G401 (cell line): Measurements from ENCODE around the gene PSORS1C1. TPM values are rescaled to one million over a fixed set of nuclear protein-coding genes. Genes with fewer than 3 reads are reported as not detected.
"Not testable (repeated sequence)": the region's sequence is repeated elsewhere in the genome, so short reads cannot be mapped to it uniquely, and the experiment has no call there.

Experiments used
- DNase-seq: peaks from one replicate; pipeline ENCODE4 v3.0.0-alpha.2; 2015; ENCODE audit warnings: low spot score
- in situ Hi-C: cut with HindIII; loops from 2 replicates; pipeline ENCODE4 v1.10.0; 2016; ENCODE audit warnings: low sequenced_read_pairs, mixed read lengths
- total RNA-seq: library from RNA; depleted of rRNA; stranded (reverse); fragments of >200 nt; shearing (Covaris generic); gene quantifications from 2 replicates; pipeline ENCODE4 v1.2.3, GENCODE V29; 2014

Gene PSORS1C1
- total RNA-seq, 1 experiment from 2014 or later = not detected

DNA sequence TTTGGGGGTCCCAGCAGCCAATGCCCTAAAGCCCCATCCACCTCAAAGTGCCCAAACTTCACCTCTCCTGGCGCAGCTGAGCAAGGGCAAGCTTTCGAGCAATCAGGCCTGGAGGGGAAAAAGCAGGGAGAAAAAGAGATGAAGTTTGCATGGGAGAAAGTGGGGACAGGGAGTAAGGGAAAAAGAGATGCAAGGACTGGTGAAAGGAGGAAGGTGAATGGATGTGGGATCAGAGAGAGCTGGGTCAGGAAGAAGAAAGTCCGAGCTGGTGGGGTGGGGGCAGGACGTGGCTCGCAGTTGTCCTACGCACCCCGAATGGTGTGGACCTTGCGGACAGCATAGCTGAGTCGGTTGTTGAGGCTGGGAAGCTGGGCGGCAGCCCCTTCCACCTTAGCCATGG, 30.8 kb downstream of the PSORS1C1 start:
- in situ Hi-C loops = no loop called here
- DNase-seq = no peak

DNA sequence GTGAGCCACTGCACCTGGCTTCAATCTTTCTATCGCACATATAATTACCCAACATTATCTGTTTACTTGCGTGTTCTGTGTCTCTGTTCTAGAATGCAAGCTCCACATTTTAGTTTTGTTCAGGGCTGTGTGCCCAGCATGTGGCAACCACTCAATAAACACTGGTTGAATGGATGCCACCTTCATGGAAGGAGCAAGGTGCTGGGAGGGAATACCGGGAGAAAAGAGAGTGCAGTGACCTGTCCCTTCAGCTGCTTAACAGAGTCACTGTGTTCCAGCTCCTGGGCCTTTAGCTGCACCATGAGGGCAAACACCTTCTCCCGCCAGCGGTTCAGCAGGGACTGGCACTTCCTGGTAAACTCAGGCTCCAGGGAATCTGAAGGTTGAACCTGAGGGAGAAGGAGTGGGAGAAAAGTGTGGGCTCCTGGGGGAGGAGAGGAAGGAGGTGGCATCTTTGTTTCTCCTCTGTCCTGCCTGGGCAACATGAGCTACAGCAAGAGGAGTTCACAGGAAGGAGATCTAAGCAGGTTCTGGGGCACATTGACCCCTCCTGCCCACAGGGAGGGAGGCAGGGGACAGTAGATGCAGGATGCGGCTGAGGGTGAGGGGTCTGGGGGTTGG, 35.3 kb downstream of the PSORS1C1 start:
- no peak for DNase-seq
- in situ Hi-C loops = no loop called here

DNA sequence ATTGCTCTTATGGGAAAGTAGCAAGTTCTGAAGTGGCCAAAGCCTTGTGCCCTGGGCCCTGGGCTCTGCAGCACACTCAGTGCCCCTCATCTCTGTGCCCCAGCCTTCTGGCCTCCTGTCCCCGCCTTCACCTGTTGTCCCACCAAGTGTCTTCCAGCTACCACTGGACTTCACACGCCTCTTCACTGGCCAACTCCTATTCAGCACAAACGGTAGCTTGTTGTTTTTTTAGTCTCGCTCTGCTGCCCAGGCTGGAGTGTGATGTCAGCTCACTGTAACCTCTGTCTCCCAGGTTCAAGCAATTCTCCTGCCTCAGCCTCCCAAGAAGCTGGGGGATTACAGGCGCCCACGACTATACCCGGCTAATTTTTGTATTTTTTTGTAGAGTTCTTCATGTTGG, 38.2 kb downstream of the PSORS1C1 start:
- DNase-seq = no peak
- in situ Hi-C loops = no loop called here

DNA sequence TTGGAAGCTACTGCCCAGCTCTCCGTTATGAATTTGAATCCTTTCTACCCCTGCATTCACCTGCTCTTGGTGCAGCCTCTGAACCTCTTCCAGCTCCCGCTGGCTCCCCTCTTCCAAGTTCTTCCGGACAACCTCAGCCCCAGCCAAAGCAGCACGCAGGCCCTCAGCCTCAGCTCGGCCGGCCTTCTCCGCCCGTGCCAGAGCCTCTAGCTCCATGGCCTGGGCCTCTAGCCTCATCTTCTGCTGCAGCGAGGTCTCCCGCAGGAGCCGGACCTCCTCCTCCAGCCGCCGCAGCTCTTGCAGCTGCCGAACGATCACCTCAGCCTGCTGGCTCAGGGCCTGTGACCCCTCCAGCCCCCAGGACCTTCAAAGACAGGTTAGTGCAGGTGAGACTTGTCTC, 39.8 kb downstream of the PSORS1C1 start:
- in situ Hi-C loops = no loop called here
- no peak for DNase-seq

DNA sequence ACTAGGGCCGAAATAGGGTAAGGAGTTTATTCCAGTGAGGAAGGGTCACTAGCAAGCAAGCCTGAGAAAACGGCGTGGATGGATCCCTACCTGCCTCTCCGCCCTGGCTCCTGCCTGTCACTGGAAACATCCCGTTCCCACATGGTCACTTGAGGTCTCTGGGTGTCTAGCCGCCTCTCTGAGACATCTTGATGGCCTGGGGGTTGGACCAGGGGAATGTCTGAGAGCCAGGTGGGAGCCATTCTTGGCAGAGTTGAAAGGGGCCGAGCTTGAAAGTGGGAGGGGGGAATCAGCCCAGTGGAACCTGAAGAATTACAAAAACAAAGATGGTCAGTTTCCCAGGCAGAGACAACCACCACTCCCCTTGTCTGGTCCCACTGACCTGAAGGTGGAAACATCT, 42.0 kb downstream of the PSORS1C1 start:
- in situ Hi-C loops = no loop called here
- no peak for DNase-seq

DNA sequence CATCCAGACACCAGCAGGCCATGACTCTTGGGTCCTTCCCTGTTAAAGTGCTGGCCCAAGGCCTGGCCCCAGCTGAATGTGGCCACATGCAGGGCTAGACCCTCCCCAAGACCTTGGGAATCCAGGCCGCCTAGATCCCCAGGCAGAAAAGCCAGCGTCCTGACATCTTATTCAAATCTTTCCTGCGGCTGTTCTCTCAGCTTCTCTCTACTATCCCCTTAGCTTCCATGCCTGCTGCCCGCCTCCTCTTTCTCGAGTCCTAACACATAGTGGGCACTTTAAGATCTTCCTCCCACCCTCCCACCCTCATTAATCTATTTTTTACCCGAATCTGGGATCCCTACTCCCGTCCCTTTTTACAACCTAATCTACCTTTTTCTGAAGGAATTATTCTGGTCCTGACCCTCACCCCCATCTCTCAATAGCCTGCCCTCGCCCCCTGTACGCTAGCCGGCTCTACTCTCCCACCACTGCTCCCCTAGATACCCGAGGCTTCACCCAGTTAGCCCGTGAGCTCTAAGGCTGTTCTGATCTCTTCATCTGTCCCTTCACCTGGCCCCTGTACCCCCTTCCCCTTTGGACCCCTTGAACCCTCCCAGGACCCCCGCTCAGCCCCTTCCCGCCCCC, 43.0 kb downstream of the PSORS1C1 start, which contains the start of gene CCHCR1:
Gene CCHCR1, minus strand, starts transcription at position 290 of the 627 bp plus-strand sequence. Its CDS starts 202 bp downstream, at position 88.
- DNase-seq = no peak
- in situ Hi-C loops = no loop called here

DNA sequence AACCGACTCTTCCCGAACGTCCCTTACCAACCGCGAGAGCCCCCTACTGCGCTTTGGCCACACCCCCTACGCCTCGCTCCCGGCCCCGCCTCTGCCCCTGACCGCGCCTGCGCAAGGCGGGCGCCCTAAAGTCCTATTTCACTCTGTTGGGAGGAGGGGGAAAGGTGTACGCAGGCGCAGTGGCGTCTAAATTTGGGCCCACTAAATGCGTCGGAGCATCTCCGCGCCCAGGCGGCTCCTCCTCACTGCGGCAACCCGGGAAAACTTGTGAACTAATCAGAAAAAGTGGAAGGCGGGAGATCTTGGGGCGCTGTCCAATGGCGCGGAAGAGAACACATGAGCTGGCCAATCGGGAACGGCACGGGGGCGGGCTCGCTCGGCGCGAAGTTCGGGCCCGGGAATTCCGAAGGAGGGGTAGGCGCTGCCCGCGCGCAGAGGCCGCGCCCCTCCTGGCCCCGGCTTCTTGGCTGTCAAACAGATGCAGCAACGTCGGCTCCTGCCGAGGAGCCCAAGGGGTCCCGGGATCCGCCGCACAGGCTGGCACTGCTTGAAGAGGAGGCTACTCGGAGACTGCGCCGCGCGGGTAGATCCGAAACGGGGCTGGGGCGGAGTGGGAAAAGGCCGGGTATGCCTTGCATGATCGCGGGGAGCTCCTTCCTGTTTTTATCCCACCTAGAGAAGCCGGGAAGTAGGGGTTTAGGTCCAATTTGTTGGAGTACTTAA, 43.7 kb downstream of the PSORS1C1 start, which contains the start of gene TCF19:
Gene TCF19, plus strand, starts transcription at position 450 of the 723 bp plus-strand sequence. CDS start 881 bp downstream, outside the sequence.
- in situ Hi-C loops = no loop called here
- peak; percentile 99 for DNase-seq

DNA sequence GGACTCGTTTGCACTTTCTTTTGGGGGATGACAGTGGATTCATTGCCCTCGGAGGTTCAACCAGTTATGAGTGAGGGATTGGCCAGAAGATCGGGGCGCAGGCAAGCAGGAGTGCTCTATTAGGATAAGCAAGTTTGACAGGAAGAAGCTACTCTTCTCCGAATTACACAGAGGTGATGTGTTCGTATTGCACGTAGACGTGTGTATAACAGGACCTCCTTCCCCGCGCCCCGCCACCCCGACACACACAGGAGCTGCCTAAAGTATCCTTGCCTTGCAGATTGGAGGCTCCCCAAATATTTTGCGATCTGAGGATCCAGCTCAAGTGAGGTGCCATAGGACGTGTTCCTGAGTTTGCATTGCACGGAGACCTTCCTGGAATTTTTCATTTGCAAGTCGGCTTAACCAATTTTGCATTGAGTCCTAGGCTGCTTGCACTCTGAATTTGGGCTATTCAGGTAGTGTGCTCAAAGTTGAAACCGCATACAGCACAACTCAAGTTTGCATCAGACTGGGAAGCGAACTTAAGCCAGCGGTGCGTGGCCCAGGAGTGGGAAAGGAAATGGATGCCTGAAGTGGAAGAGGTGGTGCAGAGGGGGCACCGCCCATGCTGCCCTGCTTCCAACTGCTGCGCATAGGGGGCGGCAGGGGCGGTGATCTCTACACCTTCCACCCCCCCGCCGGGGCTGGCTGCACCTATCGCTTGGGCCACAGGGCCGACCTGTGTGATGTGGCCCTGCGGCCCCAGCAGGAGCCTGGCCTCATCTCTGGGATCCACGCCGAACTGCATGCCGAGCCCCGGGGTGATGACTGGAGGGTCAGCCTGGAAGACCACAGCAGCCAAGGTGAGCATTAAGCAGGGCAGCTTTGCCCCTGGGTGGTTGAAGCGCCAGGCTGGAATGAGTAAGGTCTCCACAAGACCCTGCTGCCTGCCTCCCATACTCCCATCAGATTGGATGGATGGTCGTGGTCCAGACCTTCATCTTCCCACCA, 44.6 kb downstream of the PSORS1C1 start:
- in situ Hi-C loops = no loop called here
- no peak for DNase-seq

DNA sequence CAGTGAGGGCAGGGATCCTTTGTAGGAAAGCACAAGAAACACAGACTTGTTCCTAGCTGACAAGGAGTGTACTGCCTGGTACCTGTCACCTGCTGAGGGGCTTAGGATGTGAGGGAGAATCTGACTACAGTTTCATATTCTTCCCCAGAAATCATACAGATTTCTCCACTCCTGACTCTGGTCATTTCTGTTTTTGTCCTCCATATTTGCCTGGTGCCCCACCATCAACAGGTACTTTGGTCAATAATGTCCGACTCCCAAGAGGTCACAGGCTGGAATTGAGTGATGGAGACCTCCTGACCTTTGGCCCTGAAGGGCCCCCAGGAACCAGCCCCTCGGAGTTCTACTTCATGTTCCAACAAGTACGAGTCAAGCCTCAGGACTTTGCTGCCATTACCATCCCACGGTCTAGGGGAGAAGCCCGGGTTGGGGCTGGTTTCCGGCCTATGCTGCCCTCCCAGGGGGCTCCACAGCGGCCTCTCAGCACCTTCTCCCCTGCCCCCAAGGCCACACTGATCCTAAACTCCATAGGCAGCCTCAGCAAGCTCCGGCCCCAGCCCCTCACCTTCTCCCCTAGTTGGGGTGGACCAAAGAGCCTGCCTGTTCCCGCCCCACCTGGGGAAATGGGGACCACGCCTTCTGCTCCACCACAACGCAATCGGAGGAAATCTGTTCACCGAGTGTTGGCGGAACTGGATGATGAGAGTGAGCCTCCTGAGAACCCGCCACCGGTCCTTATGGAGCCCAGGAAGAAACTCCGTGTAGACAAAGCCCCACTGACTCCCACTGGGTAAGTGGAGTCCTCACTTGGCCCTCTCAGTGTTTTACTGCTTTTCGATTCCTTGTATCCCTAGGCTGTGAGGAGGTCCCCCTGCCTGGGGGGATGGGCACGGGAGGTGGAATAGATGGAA, 46.9 kb downstream of the PSORS1C1 start:
- DNase-seq = no peak
- in situ Hi-C loops = no loop called here

DNA sequence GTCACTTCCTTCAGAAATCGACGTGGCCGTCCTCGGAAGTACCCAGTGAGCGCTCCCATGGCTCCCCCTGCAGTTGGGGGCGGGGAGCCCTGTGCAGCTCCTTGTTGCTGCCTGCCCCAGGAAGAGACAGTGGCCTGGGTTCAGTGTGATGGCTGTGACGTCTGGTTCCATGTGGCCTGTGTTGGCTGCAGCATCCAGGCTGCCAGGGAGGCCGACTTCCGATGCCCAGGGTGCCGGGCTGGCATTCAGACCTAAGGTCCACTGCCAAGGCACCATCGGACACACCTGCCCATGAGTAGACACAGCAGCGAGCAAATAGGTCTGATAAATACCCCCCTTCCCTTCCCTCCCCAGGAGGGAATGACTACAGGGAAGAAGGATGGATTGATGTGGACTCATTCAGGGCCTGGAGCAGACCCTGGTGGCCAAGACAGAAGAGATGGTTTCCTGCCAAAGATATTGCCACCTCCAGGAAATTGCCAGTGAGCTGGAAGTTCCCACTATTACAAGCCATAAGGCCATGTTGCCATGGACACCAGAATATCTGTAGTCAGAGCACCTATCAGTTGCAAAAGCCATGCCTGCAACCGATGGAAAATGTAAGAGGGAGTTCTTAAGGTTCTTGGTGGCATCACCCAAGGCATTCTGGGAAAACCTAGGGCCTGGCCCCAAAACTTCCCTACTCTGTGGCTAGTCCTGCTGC, 48.0 kb downstream of the PSORS1C1 start:
- DNase-seq = peak; percentile 78
- in situ Hi-C loops = no loop called here

DNA sequence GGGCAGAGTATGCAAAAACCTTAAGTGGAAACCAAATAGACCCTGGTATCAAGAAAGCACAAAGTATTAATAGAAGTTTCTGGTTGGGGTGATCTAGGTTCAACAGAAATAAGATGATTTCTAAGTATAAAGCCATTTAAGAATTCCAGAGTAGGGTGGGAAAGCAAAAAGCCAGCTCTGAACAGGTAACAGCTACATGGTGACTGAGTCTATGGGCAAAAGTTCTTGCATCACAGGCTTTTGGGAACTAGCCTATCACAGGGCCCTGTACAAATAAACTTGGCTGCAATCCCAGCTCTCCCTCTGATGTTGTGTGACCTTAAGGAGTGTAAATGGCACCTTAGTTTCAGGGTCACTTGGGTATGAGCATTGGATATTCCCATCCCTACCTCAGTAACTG, 49.3 kb downstream of the PSORS1C1 start:
- no peak for DNase-seq
- in situ Hi-C loops = no loop called here

DNA sequence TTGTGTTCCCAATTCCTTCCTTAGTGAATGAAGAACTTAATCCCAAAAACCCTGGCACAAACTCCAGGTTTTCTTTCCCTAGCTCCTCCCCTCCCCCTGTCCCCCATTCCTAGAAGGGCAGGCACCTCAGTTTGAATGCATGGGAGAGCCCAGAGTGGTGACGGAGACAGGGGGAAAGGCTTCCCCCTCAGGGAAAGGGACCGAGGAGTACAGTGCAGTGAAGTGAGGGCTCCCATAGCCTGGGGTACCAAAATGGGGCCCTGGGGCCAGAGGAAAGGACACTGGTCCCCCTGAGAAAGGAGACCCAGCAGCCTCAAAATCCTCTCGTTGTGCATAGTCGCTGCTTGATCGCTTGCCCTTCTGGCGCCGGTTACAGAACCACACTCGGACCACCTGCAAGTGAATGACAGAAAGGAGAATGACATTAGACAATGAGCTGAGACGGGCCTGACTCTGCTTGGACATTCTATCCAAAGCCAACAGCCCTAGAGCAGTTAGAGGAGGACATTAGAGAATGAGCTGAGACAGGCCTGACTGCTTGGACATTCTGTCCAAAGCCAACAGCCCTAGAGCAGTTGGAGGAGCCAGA, 50.0 kb downstream of the PSORS1C1 start:
- DNase-seq, in situ Hi-C loops: not testable (repeated sequence)

DNA sequence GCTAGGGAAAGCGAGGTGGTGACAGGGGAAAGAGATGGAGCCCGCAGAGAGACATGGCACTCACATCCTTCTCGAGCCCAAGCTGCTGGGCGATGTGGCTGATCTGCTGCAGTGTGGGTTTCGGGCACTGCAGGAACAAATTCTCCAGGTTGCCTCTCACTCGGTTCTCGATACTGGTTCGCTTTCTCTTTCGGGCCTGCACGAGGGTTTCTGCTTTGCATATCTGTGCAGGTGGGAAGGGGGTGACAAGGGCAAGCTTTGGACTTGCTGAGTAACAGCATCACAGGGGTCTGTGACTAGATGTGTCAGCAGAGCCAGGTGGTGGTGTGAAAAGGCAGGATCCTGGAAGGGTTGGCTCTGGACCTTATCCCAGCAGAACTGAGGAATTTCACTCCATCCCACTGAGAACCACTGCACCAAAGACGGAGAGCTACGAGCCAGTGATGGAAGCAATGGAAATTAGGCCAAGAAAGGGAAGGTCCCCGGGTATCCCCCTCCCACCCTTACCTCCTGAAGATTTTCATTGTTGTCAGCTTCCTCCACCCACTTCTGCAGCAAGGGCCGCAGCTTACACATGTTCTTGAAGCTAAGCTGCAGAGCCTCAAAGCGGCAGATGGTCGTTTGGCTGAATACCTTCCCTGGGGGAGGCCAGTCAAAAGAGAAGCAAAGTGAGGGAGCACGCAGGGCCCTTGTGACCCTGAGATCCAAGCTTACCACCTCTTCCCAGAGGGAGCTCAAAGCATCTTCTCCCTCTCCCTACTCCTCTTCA, 50.6 kb downstream of the PSORS1C1 start:
- in situ Hi-C loops, DNase-seq: not testable (repeated sequence)

DNA sequence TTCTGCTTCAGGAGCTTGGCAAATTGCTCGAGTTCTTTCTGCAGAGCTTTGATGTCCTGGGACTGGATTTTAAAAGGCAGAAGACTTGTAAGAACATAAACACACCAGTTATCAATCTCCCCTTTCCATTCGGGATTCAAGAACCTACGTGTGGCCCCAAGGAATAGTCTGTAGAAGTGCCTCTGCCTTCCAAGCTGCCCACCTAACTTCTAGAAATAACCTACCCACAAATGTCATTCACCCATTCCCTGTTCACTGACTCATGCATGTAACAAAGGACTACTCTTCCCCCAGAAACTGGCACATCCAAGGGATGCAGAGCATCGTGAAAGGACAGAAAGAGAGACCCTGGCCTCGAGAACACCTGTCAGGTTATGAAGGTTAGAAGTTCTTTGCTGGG, 51.4 kb downstream of the PSORS1C1 start:
- in situ Hi-C loops = no loop called here
- DNase-seq = no peak

DNA sequence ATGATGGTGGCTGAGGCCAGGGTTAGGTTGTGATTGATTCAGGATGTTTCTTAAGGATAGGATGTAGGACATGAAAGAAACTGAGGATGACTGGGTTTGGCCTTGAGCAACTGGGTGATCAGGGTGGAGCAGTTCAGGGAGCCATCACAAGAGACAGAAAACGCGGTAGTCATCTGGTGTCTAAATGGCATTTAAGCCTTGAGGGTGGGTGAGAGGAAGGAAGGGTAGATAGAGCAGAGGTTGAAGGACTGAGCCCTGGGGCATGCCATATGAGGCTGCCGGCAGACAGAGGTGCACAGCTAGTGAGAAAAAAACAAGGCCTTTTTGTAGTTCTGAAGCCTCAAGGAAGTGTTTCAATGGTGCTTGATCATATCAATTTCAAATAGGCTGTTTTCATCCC, 54.0 kb downstream of the PSORS1C1 start:
- no peak for DNase-seq

DNA sequence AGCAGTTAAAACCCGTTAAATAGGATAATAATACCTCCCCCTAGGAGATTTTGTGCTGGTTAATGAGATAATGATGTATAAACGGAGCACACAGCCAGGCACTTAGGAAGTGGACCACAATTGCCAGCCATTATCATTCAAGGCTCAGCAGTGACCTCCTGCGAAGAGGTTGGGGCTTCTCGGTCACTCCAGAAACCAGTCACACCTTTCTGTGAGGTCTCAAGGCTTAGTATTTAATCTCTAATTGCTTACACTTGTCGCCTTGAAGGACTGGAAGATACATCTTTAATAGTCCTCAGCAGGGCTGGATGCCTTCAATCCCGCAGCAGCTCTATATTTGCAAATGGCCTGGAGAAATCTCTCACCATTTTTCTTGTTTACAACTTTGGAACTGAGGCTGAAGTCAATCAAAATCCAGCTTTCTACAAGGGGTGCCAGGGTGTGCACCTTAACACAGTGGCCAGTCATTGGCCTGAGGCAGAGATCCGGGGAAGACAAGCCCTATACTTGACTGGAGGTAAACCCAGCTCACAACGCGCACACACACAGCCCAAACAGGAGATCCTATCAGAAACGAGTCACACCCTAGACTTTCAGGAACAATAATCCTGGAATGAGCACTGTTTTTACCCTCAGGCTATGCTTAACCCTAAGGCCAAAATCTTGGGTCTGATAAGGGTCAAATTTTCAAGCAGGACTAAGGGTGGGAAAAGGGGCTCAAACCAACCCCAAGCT, 54.7 kb downstream of the PSORS1C1 start:
- in situ Hi-C loops = no loop called here
- DNase-seq = no peak

More for the DNA sequence above, 54.0 kb downstream of the PSORS1C1 start:
- in situ Hi-C loops = no loop called here
